ENCODE measurements around the gene AGER.
"Not testable (repeated sequence)": the region's sequence is repeated elsewhere in the genome, so short reads cannot be mapped to it uniquely, and the experiment has no call there.

Gene AGER

GRCh38 chr6:32184084-32184640 is at the start of gene AGER:
AGER (minus strand) TSS chr6:32184253; CDS start chr6:32184222, 31 bp downstream.
- no peak for DNase-seq (ENCODE audit: low read depth)

- DNase-seq (ENCODE audit: low read depth), result no peak
These were observed 42.4 kb upstream of the AGER start for GRCh38 chr6:32226434-32226833.

GRCh38 chr6:32224696-32225095 is 40.6 kb upstream of the AGER start:
- DNase-seq (ENCODE audit: low read depth), result no peak

- no peak for DNase-seq (ENCODE audit: low read depth)
These were observed 39.5 kb upstream of the AGER start, which contains the start of gene NOTCH4 for GRCh38 chr6:32223258-32224235. NOTCH4 (minus strand) TSS chr6:32224067; CDS start chr6:32223928, 139 bp downstream.

- DNase-seq (ENCODE audit: low read depth), result no peak
These were observed 38.5 kb upstream of the AGER start for GRCh38 chr6:32222333-32223230.

- DNase-seq (ENCODE audit: low read depth), result no peak
These were observed 36.0 kb upstream of the AGER start for GRCh38 chr6:32220021-32220420.

GRCh38 chr6:32218167-32218566 is 34.1 kb upstream of the AGER start:
- DNase-seq (ENCODE audit: low read depth), result no peak

GRCh38 chr6:32216998-32217397 is 32.9 kb upstream of the AGER start:
- no peak for DNase-seq (ENCODE audit: low read depth)

- DNase-seq (ENCODE audit: low read depth), result no peak
These were observed 32.2 kb upstream of the AGER start for GRCh38 chr6:32216285-32216684.

- DNase-seq (ENCODE audit: low read depth), result no peak
These were observed 31.6 kb upstream of the AGER start for GRCh38 chr6:32215617-32216016.

- DNase-seq (ENCODE audit: low read depth), result no peak
These were observed 30.1 kb upstream of the AGER start for GRCh38 chr6:32214126-32214525.

- no peak for DNase-seq (ENCODE audit: low read depth)
These were observed 29.6 kb upstream of the AGER start for GRCh38 chr6:32213649-32214048.

GRCh38 chr6:32212076-32212760 is 28.2 kb upstream of the AGER start:
- no peak for DNase-seq (ENCODE audit: low read depth)

- not testable (repeated sequence) for DNase-seq (ENCODE audit: low read depth)
These were observed 27.4 kb upstream of the AGER start for GRCh38 chr6:32211432-32211831.

GRCh38 chr6:32210191-32210601 is 26.1 kb upstream of the AGER start:
- DNase-seq (ENCODE audit: low read depth), result no peak

- DNase-seq (ENCODE audit: low read depth), result no peak
These were observed 24.9 kb upstream of the AGER start for GRCh38 chr6:32208996-32209395.

GRCh38 chr6:32204268-32204715 is 20.2 kb upstream of the AGER start:
- DNase-seq (ENCODE audit: low read depth), result no peak

GRCh38 chr6:32203426-32204267 is 19.6 kb upstream of the AGER start:
- DNase-seq (ENCODE audit: low read depth), result no peak

GRCh38 chr6:32202186-32202585 is 18.1 kb upstream of the AGER start:
- DNase-seq (ENCODE audit: low read depth), result no peak

GRCh38 chr6:32200711-32201475 is 16.8 kb upstream of the AGER start:
- DNase-seq (ENCODE audit: low read depth), result no peak

Measured in fibroblast of the conjunctiva (primary cell).